DMS 273 treated with DMSO at 0.1 percent for 48 hours (cell line): ENCODE measurements around the gene DPT.

Experiments
- DNase-seq: peaks from one replicate; lab custom pipeline; 2025; lab: John Stamatoyannopoulos, UW

Gene DPT

DNA sequence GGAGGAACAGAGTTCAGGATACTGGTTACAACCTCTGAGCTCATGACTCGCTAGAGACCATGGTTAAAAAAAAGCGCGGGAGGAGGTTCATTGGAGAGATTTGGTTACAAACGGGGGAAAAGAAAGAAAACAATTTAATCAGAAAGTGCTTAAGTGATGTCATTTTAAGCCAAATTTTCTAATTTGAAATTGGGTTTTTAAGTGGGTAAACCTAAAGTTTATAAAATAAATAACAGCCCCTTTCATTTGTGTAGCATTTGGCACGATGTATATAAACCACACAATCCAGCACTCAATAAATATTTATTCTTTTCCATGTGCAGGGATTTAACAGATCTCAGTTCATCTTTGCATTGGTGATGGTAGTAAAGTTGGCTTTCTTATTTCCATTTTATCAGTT lies 7.0 kb upstream of the DPT start:
- no peak for DNase-seq

DNA sequence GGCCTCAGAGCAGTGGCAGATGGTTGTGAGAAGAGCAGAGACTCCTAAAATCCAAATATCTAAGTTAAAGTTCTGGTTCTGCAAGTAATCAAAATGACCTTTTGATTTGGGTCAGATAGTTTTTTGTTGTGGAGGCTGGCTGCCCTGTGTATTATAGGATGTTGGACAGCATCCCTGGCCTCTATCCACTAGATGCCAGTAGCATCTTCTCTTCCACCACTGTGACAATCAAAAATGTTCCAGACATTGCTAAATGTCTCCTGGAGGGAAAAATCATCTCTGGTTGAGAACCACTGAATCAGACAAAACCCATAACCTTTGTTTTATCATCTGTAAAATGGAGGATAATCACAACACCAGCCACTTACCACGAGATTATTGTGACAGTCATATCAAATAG lies 5.9 kb upstream of the DPT start:
- DNase-seq = no peak

DNA sequence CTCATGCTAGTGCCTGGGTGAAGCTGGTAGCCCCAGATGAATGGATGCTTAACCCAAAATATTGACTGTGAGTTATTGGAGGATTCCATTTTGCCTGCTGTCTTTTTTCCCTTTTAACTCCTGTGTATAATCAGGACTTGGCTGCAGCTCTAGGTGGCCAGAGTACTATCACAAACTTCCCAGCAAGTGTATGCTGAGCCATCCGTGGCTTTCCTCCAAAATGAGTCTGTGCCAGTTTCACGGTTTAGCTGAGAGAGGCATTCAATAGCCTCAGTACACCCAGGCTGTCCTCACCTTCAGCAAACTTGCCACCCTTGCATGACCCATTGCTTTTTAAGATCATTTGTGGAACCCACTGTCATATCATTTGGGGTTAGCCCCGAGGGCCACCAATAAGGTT lies 5.3 kb upstream of the DPT start:
- DNase-seq = no peak

DNA sequence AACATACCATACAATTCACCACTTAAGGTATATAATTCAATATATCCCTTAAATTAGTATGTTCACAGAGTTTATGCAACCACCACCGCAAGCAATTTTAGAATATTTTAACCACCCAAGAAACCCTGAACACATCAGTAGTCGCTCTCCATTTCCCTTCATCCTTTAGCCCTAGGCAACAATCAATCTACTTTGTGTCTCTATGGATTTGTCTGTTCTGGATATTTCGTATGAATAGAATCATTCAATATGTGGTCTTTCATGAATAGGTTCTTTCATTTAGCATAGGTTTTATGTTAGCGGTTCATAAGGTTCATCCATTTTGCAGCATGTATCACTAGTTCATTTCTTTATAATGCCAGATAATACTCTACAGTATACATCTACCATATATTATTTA lies 4.2 kb upstream of the DPT start:
- DNase-seq = no peak

DNA sequence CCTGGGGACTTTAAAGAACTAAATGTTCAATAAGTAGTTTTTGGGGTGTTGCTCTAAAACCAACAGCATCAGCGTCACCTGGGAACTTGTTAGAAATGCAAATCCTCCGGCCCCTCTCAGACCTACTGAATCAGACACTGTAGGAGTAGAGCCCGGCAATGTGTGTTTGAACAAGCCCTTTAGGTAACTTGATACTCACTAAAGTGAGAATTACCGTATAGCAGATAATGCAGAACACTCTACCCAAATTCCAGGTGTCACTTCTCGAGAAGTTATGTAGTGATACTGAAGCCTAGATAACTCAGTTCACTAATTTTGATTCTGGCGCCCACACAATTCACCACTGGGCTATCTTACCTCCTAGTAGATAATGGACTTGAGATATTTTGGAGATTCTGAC lies 3.7 kb upstream of the DPT start:
- no peak for DNase-seq

DNA sequence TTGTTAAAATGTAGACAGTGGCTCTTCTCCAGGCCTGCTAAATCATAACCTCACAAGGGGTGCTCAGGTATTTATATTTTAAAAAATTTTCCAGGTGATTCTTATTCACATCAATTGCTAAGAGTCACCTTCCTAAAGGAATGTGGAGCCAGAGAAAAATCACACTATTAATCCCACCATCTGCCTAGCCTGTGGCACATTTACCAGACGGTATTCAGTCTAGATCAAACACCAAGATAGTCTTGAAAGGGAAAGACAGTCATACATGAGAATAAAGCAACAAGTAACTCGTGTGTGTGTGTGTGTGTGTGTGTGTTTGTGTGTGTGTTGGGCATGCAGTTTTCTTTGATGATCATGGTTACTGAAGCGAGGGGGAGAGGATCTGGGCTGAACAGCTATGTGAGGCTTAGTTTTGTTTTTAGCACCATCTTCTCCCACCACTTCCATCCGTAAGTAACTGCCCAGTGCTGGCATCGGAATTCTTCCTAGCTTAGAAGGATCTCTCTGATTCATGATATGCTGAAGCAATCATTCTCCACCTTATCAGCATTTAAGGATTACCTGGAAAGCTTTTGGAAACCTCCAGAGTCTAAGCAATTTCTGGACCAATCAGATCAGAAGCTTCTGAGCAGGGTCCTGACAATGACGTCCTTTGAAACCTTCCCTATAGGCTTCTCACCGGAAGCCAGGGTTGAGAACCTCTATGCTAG lies 2.4 kb upstream of the DPT start:
- DNase-seq = no peak

DNA sequence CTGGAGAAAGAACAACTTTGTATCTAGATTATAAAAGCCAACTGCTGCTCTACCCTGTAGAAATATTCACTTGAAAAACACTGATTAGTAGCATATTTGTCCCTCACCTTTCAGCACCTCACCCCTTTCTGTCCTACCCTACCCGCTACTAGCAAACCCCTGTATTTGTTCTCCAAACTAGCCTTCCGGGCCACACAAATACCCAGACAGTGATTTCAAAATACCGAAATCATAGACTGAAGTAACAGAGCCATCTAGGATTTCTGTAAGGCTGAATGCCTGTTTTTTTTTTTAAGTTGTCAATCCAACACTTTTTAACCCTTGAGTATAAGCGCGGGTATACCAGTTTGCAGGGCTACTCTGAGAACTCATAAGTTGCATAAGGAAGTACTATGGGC lies 398 bp upstream of the DPT start:
- no peak for DNase-seq

DNA sequence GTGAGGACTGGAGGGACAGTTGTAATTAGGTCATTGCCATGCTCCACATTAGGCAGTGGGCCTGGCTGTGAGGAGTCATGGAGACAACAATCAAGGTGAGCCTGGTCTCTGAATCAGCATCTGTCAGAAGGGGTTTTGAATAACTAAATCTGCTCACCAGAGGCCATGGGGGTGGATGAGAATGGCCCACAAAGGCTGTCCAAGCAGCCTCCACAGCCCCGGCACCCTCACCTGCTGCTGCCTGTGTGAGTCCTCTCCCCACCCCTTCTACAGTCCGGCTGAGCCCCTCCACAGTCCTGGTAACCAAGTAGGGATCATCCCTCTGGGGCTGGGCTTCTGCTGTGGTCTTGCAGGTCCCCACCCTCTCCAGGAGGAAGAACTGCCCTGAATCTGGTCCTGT lies 2.3 kb downstream of the DPT start:
- DNase-seq = no peak

DNA sequence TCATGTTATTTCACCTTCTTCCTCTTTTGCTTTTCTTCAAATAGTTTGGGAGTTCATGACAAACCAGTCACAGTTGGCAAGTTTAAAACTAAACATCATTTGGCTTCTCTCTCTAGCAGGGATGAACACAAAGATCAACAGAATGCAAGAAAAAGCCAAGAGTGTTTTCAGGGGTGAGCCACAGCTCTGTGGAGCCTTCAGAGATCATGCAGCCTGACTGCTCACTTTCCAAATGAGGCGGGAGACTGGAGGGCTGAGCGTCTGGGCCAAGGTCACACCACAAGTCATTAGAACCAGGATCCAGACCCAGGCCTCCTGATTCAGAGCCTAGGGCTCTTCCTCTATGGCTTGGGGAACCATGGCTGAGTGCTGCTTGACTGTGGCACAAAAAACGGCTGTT lies 2.7 kb downstream of the DPT start:
- no peak for DNase-seq

DNA sequence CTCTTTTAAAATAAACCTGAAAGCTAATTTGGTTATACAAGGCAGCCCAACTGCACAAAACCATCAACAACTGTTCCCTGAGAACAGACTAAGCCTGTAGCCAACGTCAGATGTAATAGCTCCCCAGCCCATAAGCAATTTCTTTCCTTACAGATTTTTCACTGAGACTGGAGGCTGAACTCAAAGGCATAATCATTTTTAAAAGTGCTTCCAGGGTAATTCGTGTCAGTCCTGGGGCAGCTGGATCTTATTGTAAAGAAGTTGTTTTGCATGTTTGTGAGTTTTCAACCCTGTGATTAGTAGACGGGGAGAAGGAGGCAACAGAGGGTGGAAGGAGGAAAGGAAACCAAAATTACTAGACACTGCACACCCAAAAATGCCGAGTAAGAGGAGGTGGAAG lies 3.2 kb downstream of the DPT start:
- DNase-seq = no peak

DNA sequence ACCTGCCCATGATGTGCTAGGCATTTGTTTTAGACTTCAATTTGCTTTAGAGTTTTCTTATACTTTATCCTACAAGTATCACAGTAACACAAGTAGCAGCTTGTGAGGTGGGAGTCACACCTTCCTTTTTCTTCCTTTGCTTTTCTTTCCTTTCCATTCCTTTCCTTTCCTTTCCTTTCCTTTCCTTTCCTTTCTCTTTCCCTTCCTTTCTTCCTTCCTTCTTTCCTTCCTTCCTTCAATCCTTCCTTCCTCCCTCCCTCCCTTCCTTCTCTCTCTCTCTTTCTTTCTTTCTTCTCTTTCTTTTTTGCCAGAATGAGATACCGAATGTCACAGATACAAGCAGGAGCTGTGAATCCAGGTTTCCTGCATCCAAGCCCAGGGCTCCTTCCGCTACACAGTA lies 3.9 kb downstream of the DPT start:
- DNase-seq = no peak

DNA sequence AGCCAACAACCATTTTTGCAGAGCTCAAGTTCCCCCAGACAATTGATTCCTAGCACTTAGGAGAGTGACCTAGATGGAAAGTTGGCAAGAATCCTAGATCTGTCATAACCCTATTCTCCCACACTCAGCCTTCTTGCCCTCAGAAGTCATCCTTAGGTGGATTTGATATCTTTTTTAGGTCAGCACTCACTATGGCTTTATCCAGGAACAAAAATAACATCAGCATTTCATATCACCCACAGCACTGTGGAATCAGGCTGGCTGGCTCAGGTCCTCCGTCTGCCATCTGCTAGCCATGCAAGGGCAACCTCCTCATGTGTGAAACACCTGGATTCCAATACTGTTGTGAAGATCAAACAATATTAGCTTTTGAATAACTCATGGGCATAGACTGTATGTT lies 6.0 kb downstream of the DPT start:
- DNase-seq = no peak

DNA sequence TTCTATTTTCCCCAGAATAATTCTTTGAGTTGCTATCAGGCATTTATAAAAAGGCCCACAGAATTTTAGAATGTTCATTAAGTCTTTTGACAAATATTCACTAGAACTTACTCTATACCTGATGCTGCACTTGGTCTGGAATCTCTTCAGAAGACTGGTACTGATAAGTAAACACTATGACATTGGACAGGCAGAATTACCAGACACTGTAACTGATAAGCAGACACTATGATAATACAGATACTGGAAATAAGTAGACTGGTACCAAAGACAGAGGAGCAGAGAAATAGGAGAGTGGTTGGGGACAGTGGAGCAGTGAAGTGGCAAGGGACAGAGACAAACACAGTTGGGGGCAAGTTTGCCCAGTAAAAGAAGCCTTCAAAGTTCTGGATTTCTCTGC lies 8.2 kb downstream of the DPT start:
- no peak for DNase-seq

DNA sequence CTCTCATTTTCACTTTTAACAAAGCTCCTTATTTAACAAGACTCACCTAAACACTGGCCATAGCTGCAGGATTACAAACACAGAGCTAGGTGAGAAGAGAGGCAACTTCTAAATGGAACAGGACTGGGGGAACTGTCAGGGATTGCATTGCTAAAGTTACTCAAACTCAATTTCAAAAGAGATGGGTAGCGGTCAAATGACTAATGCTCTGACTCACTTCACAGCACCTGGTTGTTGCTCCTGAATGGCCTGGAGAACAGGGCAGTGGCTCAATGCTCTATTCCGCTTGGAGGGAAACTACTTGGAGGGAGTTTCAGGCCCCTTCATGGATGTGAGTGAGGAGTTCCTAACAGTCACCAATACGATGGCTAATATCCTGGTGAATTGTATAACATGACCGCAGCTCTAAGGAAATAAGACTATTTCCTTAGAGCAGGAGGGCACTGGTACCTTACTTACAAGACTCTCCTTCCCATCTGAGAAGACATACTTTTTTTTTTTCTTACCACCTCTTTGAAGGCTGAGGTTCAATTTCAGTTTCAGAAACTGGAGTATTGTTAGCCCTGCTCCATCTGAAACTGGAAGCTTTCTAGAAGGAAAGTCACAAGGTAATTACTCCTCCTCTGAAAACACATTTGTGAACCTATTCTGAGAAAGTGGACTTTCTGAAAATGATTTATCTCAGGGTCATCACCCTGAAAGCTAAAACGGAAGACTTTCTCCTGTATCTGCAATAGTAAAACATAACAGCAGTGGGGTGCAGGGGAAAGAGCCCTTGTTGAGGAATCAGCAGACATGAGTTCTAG lies 9.5 kb downstream of the DPT start:
- DNase-seq = no peak

DNA sequence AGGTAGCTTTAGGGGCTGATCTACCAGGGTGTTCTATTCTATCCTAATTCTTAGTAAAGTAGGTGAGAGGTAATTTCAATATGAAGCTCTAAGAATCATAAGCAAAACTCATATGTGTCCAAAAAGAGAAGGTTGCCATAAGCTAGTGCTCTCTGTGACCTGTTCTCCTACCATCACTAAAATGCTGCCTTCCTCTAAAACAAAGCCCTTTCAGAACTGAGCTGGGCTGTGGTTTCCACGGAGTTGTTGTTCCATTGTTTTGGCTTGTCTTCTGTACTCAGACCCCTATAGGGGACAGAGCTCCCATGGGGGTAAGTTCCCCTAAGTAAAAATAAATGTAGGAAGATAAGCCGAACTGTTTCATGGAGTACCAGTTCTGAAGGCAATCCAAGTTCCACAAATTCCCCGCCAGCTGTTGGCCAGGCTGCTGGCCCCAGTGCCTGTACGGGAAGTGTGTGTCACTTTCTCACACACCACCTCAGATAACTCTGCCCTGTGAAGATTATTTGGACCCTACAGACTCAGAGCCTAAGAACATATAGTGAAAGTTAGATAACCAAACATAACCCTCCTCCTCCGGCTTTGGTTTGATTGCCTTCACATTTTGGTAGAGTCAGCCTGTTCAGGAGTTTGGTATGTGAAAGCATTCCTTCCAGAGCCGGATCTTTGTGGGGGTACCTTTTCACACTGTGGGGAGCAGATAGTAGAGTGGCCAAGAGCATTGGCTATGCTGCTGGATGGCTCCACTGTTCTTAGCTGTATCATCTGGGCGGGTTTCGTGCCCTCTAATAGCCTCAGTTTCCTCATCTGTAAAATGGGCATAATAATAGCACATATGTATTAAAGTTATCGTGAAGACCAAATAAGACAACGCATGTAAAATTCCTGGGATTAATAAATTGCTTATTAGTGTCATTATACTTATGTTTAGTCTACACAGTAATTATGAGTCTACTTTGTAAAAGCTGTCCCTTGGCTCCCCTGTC lies 10.8 kb downstream of the DPT start:
- no peak for DNase-seq

DNA sequence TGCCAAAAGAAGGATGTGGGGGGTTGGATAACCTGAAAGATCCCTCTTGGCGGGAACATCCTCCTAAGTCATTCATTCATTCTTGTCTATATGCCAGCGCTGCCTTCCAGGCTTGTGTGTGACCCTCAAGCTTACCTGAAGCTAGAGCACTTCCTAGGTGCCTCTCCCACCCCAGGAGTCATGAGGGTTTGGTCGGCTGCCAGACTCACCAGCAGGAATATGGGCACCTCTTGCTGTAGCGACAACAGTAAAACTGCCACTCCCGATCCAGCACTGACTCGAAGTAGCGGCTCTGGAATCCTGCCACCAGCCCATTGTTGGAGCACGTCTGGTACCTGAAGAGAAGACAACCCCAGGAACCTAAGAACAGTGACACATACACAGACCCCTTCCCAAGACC lies 15.0 kb downstream of the DPT start:
- DNase-seq = no peak

DNA sequence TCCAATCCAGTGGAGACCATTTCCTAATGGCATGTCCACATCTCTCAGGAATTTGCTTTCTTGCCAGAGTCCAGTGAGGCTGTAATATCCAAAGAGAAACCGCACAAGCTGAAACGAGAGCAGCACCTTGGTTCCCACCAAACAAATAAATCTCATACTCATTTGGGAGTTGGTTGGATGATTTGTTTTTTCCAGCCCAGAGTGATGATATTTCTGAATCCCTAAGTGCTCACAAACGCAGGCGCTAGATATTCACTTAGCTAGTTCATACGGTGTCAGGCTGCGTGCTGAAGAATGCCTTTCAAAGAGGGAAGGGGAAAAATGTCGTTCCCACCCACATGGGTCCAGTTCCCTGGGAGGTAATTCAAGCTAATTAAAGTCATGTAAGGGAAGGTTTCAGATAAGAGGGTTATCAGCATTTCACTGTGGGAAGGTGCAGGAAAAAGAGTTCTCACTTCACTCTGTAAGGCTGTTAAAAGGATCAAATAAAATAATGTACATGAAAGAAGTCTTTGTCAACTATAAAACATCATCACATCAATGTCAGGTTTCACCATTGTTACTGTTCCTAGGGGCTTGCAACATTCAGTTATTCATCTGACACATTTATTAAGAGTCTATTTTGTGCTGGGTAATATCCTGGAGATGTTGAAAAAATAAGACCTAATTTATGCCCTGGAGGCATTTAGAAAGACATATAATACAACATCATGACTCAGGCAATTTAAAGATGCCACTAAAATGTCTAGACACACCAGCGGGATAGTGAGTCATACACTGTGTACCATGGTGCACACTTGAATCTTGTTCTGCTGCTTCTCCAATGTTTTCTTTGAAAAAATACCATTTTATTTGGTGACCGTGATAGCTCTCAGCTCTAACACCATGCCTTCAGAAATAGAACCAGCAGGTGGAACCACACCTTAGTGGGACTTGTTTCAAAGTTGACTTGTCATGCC lies 19.3 kb downstream of the DPT start:
- no peak for DNase-seq

DNA sequence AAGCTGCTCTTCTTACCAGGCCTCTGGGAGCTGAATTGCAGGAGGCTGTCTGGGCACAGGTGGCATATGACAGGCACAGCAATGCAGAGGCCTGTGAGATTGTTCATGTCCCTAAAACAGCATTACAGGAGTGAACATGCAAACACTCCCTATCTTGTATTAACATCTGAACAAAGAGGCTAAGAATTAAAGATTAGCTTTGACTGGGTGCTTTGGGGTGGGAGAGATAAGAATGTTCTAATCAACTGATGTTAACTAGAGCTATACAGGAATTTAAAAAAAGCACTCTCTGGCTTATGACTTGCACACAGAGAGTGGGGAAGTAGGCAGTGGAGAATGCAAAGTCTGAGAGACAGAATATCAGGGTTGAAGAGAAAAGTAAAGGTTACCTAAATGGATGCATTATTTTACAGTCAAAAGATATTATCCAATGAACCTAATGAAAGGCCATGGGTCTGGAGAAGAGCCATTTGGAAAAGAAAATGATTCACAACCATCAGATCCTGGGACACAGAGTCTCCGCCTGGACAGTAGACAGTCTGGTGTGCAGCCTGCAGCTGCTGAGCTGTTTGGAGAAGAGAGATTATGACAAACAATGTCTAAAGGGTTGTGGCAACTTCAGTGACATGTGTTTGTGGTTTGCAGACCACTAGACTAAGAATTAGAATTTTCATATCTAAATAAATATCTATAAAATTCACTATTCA lies 20.2 kb downstream of the DPT start:
- no peak for DNase-seq

DNA sequence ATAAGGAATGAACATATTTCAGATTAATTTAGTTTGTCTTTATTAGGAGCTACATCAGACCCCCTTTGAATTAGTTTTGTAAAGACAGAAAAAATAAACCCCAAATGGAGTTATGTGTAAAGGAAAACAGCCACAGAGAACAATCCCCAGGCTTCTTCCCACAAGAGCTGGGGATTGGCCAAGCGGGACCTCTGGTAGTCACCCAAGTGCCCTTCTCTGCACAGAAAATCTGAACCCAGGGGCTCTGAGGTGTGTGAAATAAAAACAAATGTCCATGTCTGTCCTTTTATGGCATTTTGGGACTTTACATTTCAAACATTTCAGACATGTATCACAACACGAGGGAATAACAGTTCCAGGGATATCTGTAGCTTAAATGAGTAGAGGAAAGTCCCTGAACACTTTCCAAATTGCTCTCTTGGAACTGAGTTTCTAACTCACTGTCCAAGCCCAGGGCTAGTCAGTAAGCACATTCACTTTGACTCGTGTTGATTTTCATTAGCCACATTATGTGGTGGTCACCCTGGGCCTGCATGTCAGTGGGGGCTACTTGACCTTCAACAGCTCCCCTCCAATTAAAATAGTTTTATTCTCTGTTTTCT lies 22.5 kb downstream of the DPT start:
- DNase-seq = no peak

DNA sequence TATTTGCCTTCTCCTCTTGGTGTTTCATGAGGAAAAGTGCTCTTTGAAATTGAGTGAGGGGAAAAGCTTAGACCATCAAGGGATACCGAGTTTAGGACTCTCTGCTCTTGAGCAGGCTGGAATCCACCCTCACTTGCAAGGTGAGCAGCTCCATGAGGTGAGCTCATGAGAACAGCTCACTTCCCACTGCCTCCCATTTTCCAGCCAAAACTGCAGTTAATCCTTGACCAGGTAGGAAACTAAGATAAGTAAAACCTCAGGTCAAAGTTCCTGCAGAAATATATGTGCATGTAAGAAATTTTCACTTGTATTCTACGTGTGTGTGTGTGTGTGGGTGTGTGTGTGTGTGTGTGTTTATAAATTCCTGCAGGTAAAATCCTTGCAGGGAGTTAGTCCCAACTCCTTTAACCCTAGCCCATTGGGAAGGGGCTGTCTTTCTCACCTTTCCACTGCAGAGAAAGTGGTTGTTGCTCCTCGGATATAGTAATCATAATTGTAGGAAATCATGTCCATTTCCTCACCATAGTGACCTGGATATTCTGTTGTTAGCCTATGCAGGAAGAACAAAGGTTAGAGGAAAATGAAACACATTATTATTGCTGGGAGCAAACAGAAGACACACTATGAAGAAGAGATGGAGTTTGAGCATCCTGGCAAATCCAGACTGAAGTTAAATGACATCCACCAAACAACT lies 28.3 kb downstream of the DPT start:
- DNase-seq = no peak
